ENCODE data around the gene KCNC3. TPM values are rescaled to one million over a fixed set of nuclear protein-coding genes. Genes with fewer than 3 reads are reported as not detected.

Gene KCNC3
- polyA plus RNA-seq, 2 donors, result 0.45 to 0.81 TPM

- WGBS, 2 donors, result 84 to 86% methylated on average over 2 of the region's 2 CpGs
- Histone ChIP-seq H3K27ac (ENCODE audit: low read depth in 2 of 2, low read length in 1 of 2) (no peak overlapping the region), H3K27me3 (ENCODE audit: control insufficient read depth in 1 of 2, insufficient read depth in 2 of 2, low read length in 2 of 2) (no peaks in the 10 kb centered on the region), H3K4me1 (ENCODE audit: control insufficient read depth in 2 of 2, insufficient read depth in 2 of 2, low read length in 1 of 2) (no peaks in the 10 kb centered on the region), H3K9me3 (ENCODE audit: control insufficient read depth in 2 of 2, insufficient read depth in 1 of 2, low read depth in 1 of 2, low read length in 1 of 2) (peaks cover 3 to 9% of the 10 kb centered on the region in 2 donors), H3K36me3 (ENCODE audit: control insufficient read depth in 2 of 2, insufficient read depth in 2 of 2, low read length in 1 of 2) (peaks cover 0 to 34% of the 10 kb centered on the region in 2 donors), H3K4me3 (ENCODE audit: low read depth in 1 of 2, low read length in 2 of 2) (no peak overlapping the region)
Observed at GRCh38 chr19:50285833-50286232, 43.3 kb downstream of the KCNC3 start.

GRCh38 chr19:50281491-50281890, 47.7 kb downstream of the KCNC3 start:
- H3K27ac ChIP-seq (ENCODE audit: low read depth in 2 of 2, low read length in 1 of 2), result no peak overlapping the region
- no peaks in the 10 kb centered on the region for H3K4me1 ChIP-seq (ENCODE audit: control insufficient read depth in 2 of 2, insufficient read depth in 2 of 2, low read length in 1 of 2)
- H3K4me3 ChIP-seq (ENCODE audit: low read depth in 1 of 2, low read length in 2 of 2), result no peak overlapping the region
- H3K27me3 ChIP-seq (ENCODE audit: control insufficient read depth in 1 of 2, insufficient read depth in 2 of 2, low read length in 2 of 2), result no peaks in the 10 kb centered on the region
- peaks cover 3 to 6% of the 10 kb centered on the region in 2 donors for H3K9me3 ChIP-seq (ENCODE audit: control insufficient read depth in 2 of 2, insufficient read depth in 1 of 2, low read depth in 1 of 2, low read length in 1 of 2)
- peaks cover 0 to 29% of the 10 kb centered on the region in 2 donors for H3K36me3 ChIP-seq (ENCODE audit: control insufficient read depth in 2 of 2, insufficient read depth in 2 of 2, low read length in 1 of 2)
- 93 to 95% methylated on average over 20 to 22 of the region's 22 CpGs for WGBS, 2 donors

GRCh38 chr19:50280983-50281382, 48.2 kb downstream of the KCNC3 start:
- 70 to 73% methylated on average over 3 of the region's 3 CpGs for WGBS, 2 donors

DNA sequence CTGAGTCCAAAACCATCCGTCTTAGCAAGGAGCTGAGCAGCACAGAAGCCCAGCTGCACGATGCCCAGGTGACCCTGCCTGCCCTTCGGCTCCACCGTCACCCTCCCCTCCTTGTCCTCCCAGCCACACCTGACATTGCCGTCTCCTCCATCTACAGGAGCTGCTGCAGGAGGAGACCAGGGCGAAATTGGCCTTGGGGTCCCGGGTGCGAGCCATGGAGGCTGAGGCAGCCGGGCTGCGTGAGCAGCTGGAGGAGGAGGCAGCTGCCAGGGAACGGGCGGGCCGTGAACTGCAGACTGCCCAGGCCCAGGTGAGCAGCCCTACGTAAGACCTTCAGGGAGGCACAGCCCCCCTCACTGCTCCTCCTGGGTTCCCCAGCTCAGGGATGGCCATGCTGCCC, 49.1 kb downstream of the KCNC3 start:
- Histone ChIP-seq H3K4me1 (ENCODE audit: control insufficient read depth in 2 of 2, insufficient read depth in 2 of 2, low read length in 1 of 2) (no peaks in the 10 kb centered on the region), H3K4me3 (ENCODE audit: low read depth in 1 of 2, low read length in 2 of 2) (no peak overlapping the region), H3K9me3 (ENCODE audit: control insufficient read depth in 2 of 2, insufficient read depth in 1 of 2, low read depth in 1 of 2, low read length in 1 of 2) (peaks cover 0 to 2% of the 10 kb centered on the region in 2 donors), H3K27ac (ENCODE audit: low read depth in 2 of 2, low read length in 1 of 2) (no peak overlapping the region), H3K36me3 (ENCODE audit: control insufficient read depth in 2 of 2, insufficient read depth in 2 of 2, low read length in 1 of 2) (peaks cover 3 to 31% of the 10 kb centered on the region in 2 donors), H3K27me3 (ENCODE audit: control insufficient read depth in 1 of 2, insufficient read depth in 2 of 2, low read length in 2 of 2) (no peaks in the 10 kb centered on the region)
- WGBS, 2 donors, result 77 to 92% methylated on average over 14 of the region's 14 CpGs

More at GRCh38 chr19:50280983-50281382, 48.2 kb downstream of the KCNC3 start:
- Histone ChIP-seq H3K4me1 (ENCODE audit: control insufficient read depth in 2 of 2, insufficient read depth in 2 of 2, low read length in 1 of 2) (no peaks in the 10 kb centered on the region), H3K27me3 (ENCODE audit: control insufficient read depth in 1 of 2, insufficient read depth in 2 of 2, low read length in 2 of 2) (no peaks in the 10 kb centered on the region), H3K4me3 (ENCODE audit: low read depth in 1 of 2, low read length in 2 of 2) (no peak overlapping the region), H3K27ac (ENCODE audit: low read depth in 2 of 2, low read length in 1 of 2) (no peak overlapping the region), H3K36me3 (ENCODE audit: control insufficient read depth in 2 of 2, insufficient read depth in 2 of 2, low read length in 1 of 2) (peaks cover 0 to 27% of the 10 kb centered on the region in 2 donors), H3K9me3 (ENCODE audit: control insufficient read depth in 2 of 2, insufficient read depth in 1 of 2, low read depth in 1 of 2, low read length in 1 of 2) (peaks cover 0 to 2% of the 10 kb centered on the region in 2 donors)

DNA sequence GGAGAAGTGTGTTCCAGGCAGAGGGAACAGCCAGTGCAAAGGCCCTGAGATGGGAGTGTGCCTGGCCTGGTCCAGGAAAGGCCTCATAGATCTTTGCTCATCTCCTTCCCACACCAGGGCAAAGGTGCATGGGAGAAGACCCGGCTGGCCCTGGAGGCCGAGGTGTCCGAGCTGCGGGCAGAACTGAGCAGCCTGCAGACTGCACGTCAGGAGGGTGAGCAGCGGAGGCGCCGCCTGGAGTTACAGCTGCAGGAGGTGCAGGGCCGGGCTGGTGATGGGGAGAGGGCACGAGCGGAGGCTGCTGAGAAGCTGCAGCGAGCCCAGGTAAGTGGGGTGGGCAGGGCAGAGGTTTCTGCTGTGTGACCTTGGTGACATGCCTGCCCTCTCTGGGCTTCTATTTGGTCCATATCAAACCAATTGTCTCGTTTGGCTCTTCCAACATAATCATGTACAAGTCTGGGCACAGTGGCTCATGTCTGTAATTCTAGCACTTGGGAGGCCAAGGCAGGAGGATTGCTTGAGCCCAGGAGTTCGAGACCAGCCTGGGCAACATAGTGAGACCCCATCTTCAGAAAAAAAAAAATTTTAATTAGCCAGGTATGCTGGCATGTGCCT, 51.1 kb downstream of the KCNC3 start:
- Histone ChIP-seq H3K9me3 (ENCODE audit: control insufficient read depth in 2 of 2, insufficient read depth in 1 of 2, low read depth in 1 of 2, low read length in 1 of 2) (peaks cover 0 to 2% of the 10 kb centered on the region in 2 donors), H3K27ac (ENCODE audit: low read depth in 2 of 2, low read length in 1 of 2) (no peak overlapping the region), H3K27me3 (ENCODE audit: control insufficient read depth in 1 of 2, insufficient read depth in 2 of 2, low read length in 2 of 2) (no peaks in the 10 kb centered on the region), H3K4me1 (ENCODE audit: control insufficient read depth in 2 of 2, insufficient read depth in 2 of 2, low read length in 1 of 2) (no peaks in the 10 kb centered on the region), H3K4me3 (ENCODE audit: low read depth in 1 of 2, low read length in 2 of 2) (no peak overlapping the region), H3K36me3 (ENCODE audit: control insufficient read depth in 2 of 2, insufficient read depth in 2 of 2, low read length in 1 of 2) (peaks cover 3 to 31% of the 10 kb centered on the region in 2 donors)
- WGBS, 2 donors, result 90 to 91% methylated on average over 14 of the region's 14 CpGs

GRCh38 chr19:50276370-50277063, 52.7 kb downstream of the KCNC3 start:
- no peak overlapping the region for H3K4me3 ChIP-seq (ENCODE audit: low read depth in 1 of 2, low read length in 2 of 2)
- no peaks in the 10 kb centered on the region for H3K27me3 ChIP-seq (ENCODE audit: control insufficient read depth in 1 of 2, insufficient read depth in 2 of 2, low read length in 2 of 2)
- H3K36me3 ChIP-seq (ENCODE audit: control insufficient read depth in 2 of 2, insufficient read depth in 2 of 2, low read length in 1 of 2), result peaks cover 3 to 34% of the 10 kb centered on the region in 2 donors
- H3K27ac ChIP-seq (ENCODE audit: low read depth in 2 of 2, low read length in 1 of 2), result no peak overlapping the region
- H3K4me1 ChIP-seq (ENCODE audit: control insufficient read depth in 2 of 2, insufficient read depth in 2 of 2, low read length in 1 of 2), result no peaks in the 10 kb centered on the region
- peaks cover 0 to 6% of the 10 kb centered on the region in 2 donors for H3K9me3 ChIP-seq (ENCODE audit: control insufficient read depth in 2 of 2, insufficient read depth in 1 of 2, low read depth in 1 of 2, low read length in 1 of 2)
- WGBS, 2 donors, result 87 to 88% methylated on average over 15 of the region's 15 CpGs

DNA sequence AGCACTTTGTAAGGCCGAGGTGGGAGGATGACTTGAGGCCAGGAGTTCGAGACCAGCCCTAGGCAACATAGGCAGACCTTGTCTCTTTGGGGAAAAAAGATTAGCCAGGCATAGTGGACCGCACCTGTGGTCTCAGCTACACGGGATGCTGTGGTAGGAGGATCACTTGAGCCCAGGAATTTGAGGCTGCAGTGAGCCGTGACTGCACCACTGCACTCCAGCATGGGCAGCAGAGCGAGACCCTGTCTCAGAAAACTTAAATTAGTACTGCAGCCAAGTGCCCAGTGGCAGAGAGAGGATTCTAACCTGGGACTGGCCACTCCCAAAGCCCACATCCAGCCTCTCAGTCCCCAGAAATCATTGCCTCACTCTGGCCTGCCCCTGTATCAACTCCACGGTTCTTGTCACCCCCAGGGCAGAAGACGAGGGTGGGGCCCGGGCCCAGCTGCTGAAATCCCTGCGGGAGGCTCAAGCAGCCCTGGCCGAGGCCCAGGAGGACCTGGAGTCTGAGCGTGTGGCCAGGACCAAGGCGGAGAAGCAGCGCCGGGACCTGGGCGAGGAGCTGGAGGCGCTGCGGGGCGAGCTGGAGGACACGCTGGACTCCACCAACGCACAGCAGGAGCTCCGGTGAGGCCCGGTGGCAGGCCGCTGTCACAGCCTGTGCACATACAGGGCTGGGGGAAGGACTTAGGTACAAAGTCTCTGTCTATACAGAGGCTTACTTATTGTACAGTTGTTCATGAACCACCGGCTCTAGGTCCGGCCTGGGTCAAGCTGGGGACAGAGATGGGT, 53.4 kb downstream of the KCNC3 start:
- H3K4me3 ChIP-seq (ENCODE audit: low read depth in 1 of 2, low read length in 2 of 2), result no peak overlapping the region
- H3K27me3 ChIP-seq (ENCODE audit: control insufficient read depth in 1 of 2, insufficient read depth in 2 of 2, low read length in 2 of 2), result no peaks in the 10 kb centered on the region
- H3K36me3 ChIP-seq (ENCODE audit: control insufficient read depth in 2 of 2, insufficient read depth in 2 of 2, low read length in 1 of 2), result peaks cover 3 to 27% of the 10 kb centered on the region in 2 donors
- H3K4me1 ChIP-seq (ENCODE audit: control insufficient read depth in 2 of 2, insufficient read depth in 2 of 2, low read length in 1 of 2), result no peaks in the 10 kb centered on the region
- peaks cover 0 to 6% of the 10 kb centered on the region in 2 donors for H3K9me3 ChIP-seq (ENCODE audit: control insufficient read depth in 2 of 2, insufficient read depth in 1 of 2, low read depth in 1 of 2, low read length in 1 of 2)
- H3K27ac ChIP-seq (ENCODE audit: low read depth in 2 of 2, low read length in 1 of 2), result no peak overlapping the region
- WGBS, 2 donors, result 72 to 78% methylated on average over 23 to 26 of the region's 26 CpGs

DNA sequence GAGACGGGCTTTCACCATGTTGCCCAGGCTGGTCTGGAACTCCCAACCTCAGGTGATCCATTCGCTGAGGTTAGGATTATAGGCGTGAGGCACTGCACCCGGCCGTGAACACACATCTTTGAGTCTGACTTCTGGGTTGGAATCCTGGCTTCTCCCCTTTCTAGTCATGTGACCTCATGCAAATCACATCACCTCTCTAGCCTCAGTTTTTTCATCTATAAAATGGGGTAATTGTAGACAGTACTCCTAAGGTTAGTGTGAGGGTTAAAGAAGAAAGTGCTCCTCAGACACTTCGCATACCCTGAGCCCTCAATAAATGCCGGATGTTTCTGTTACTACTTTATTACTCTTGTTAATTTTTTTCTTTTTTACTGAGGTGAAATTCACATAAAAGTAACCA, 55.4 kb downstream of the KCNC3 start:
- H3K9me3 ChIP-seq (ENCODE audit: control insufficient read depth in 2 of 2, insufficient read depth in 1 of 2, low read depth in 1 of 2, low read length in 1 of 2), result peaks cover 0 to 6% of the 10 kb centered on the region in 2 donors
- H3K36me3 ChIP-seq (ENCODE audit: control insufficient read depth in 2 of 2, insufficient read depth in 2 of 2, low read length in 1 of 2), result peaks cover 3 to 15% of the 10 kb centered on the region in 2 donors
- no peak overlapping the region for H3K4me3 ChIP-seq (ENCODE audit: low read depth in 1 of 2, low read length in 2 of 2)
- no peaks in the 10 kb centered on the region for H3K27me3 ChIP-seq (ENCODE audit: control insufficient read depth in 1 of 2, insufficient read depth in 2 of 2, low read length in 2 of 2)
- 90 to 92% methylated on average over 7 of the region's 7 CpGs for WGBS, 2 donors
- H3K27ac ChIP-seq (ENCODE audit: low read depth in 2 of 2, low read length in 1 of 2), result no peak overlapping the region
- H3K4me1 ChIP-seq (ENCODE audit: control insufficient read depth in 2 of 2, insufficient read depth in 2 of 2, low read length in 1 of 2), result no peaks in the 10 kb centered on the region

DNA sequence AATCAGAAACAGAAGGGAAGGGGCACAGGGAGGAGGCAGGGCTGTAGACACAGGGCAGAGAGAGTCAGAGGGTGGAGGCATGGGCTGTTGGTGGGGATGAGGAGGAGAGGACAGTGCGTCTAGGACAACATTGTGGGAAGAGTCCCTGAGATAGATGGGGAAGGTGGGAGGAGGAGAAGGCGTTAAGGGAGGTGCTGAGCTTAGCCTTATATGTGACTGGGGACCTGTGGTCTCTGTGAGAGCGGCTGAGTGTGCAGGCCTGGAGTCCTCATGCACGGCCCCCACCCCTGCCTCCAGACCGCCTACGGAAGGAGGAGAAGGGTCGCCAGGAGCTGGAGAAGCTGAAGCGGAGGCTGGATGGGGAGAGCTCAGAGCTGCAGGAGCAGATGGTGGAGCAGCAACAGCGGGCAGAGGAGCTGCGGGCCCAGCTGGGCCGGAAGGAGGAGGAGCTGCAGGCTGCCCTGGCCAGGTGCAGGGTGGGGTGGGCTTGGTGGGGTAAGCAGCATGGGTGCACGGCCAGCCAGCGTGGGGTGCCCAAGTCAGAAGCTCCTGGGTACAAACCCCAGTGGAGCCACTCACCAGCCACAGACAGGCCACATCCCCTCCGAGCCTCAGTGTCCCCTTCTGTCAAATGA, 56.8 kb downstream of the KCNC3 start:
- H3K27ac ChIP-seq (ENCODE audit: low read depth in 2 of 2, low read length in 1 of 2), result no peak overlapping the region
- H3K4me1 ChIP-seq (ENCODE audit: control insufficient read depth in 2 of 2, insufficient read depth in 2 of 2, low read length in 1 of 2), result peaks cover 0 to 2% of the 10 kb centered on the region in 2 donors
- peaks cover 0 to 4% of the 10 kb centered on the region in 2 donors for H3K9me3 ChIP-seq (ENCODE audit: control insufficient read depth in 2 of 2, insufficient read depth in 1 of 2, low read depth in 1 of 2, low read length in 1 of 2)
- WGBS, 2 donors, result 84 to 93% methylated on average over 13 to 14 of the region's 14 CpGs
- no peak overlapping the region for H3K4me3 ChIP-seq (ENCODE audit: low read depth in 1 of 2, low read length in 2 of 2)
- no peaks in the 10 kb centered on the region for H3K27me3 ChIP-seq (ENCODE audit: control insufficient read depth in 1 of 2, insufficient read depth in 2 of 2, low read length in 2 of 2)
- H3K36me3 ChIP-seq (ENCODE audit: control insufficient read depth in 2 of 2, insufficient read depth in 2 of 2, low read length in 1 of 2), result peaks cover 3 to 18% of the 10 kb centered on the region in 2 donors
